Measurements from ENCODE around the gene ZBTB20. TPM values are rescaled to one million over a fixed set of nuclear protein-coding genes. Genes with fewer than 3 reads are reported as not detected.
"Not testable (repeated sequence)": the region's sequence is repeated elsewhere in the genome, so short reads cannot be mapped to it uniquely, and the experiment has no call there.

Gene ZBTB20
- polyA plus RNA-seq, 1 donor from 2014 or later: 4.8 TPM

DNA sequence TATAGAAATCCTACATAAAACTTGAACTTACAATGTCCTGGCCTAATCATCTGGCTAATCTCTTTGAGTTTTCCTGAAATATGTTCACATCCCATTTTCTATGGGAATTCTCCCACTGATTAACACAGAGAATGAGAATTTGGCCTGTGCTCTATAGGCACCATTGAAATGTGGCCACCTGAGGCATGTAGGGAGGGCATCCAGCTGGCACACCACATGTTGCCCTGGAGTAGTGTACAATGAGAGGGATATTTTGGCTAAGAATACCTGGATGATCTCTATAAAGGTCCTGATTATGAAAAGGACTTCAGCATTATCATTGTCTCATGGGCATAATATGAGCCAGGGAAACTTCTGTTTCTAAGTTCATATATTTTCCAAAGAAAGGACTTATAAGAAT, 324.0 kb downstream of the ZBTB20 start:
- H3K27ac ChIP-seq (ENCODE audit: low read length): no peak overlapping the region
- no peaks in the 10 kb centered on the region for H3F3A ChIP-seq (ENCODE audit: insufficient read depth, low read length, poor library complexity, severe bottlenecking)
- no peaks in the 10 kb centered on the region for H3K9me2 ChIP-seq (ENCODE audit: insufficient read depth, low read length)
- H2AFZ ChIP-seq (ENCODE audit: low read depth, low read length): no peak overlapping the region
- no peaks in the 10 kb centered on the region for H3K9me3 ChIP-seq (ENCODE audit: low read length)
- H3K4me3 ChIP-seq (ENCODE audit: low read length): no peak overlapping the region
- no peaks in the 10 kb centered on the region for H4K20me1 ChIP-seq (ENCODE audit: insufficient read depth)
- no peaks in the 10 kb centered on the region for H3K27me3 ChIP-seq (ENCODE audit: insufficient read depth, low read depth, low read length)
- TF ChIP-seq POLR2AphosphoS5 (IDR thresholded peaks at IDR 0.05) (no peak), TAF1 (IDR thresholded peaks at IDR 0.05; ENCODE audit: low read depth) (no peak), MXI1 (conservative IDR thresholded peaks at IDR 0.05; ENCODE audit: poor library complexity, severe bottlenecking) (no peak), SMC3 (conservative IDR thresholded peaks at IDR 0.05; ENCODE audit: poor library complexity) (no peak), RAD21 (conservative IDR thresholded peaks at IDR 0.05) (no peak), EZH2 (IDR thresholded peaks at IDR 0.05; ENCODE audit: borderline replicate concordance, insufficient read depth, low read length, poor library complexity, severe bottlenecking) (no peak), EP300 (conservative IDR thresholded peaks at IDR 0.05; ENCODE audit: poor library complexity, severe bottlenecking) (no peak)
- TF ChIP-seq, protein P1, sequence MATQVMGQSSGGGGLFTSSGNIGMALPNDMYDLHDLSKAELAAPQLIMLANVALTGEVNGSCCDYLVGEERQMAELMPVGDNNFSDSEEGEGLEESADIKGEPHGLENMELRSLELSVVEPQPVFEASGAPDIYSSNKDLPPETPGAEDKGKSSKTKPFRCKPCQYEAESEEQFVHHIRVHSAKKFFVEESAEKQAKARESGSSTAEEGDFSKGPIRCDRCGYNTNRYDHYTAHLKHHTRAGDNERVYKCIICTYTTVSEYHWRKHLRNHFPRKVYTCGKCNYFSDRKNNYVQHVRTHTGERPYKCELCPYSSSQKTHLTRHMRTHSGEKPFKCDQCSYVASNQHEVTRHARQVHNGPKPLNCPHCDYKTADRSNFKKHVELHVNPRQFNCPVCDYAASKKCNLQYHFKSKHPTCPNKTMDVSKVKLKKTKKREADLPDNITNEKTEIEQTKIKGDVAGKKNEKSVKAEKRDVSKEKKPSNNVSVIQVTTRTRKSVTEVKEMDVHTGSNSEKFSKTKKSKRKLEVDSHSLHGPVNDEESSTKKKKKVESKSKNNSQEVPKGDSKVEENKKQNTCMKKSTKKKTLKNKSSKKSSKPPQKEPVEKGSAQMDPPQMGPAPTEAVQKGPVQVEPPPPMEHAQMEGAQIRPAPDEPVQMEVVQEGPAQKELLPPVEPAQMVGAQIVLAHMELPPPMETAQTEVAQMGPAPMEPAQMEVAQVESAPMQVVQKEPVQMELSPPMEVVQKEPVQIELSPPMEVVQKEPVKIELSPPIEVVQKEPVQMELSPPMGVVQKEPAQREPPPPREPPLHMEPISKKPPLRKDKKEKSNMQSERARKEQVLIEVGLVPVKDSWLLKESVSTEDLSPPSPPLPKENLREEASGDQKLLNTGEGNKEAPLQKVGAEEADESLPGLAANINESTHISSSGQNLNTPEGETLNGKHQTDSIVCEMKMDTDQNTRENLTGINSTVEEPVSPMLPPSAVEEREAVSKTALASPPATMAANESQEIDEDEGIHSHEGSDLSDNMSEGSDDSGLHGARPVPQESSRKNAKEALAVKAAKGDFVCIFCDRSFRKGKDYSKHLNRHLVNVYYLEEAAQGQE (IDR thresholded peaks at IDR 0.05; ENCODE audit: borderline replicate concordance): no peak
- TF ChIP-seq, protein P2, sequence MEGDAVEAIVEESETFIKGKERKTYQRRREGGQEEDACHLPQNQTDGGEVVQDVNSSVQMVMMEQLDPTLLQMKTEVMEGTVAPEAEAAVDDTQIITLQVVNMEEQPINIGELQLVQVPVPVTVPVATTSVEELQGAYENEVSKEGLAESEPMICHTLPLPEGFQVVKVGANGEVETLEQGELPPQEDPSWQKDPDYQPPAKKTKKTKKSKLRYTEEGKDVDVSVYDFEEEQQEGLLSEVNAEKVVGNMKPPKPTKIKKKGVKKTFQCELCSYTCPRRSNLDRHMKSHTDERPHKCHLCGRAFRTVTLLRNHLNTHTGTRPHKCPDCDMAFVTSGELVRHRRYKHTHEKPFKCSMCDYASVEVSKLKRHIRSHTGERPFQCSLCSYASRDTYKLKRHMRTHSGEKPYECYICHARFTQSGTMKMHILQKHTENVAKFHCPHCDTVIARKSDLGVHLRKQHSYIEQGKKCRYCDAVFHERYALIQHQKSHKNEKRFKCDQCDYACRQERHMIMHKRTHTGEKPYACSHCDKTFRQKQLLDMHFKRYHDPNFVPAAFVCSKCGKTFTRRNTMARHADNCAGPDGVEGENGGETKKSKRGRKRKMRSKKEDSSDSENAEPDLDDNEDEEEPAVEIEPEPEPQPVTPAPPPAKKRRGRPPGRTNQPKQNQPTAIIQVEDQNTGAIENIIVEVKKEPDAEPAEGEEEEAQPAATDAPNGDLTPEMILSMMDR (IDR thresholded peaks at IDR 0.05; ENCODE audit: poor library complexity, severe bottlenecking): no peak
- no peaks in the 10 kb centered on the region for H3K79me2 ChIP-seq (replicated peaks; ENCODE audit: insufficient read depth, low read length)
- no peak overlapping the region for H3K4me2 ChIP-seq (ENCODE audit: low read length)
- no peaks in the 10 kb centered on the region for H3K36me3 ChIP-seq (ENCODE audit: insufficient read depth, low read length)
- no peak overlapping the region for H3K9ac ChIP-seq (ENCODE audit: low read length)

DNA sequence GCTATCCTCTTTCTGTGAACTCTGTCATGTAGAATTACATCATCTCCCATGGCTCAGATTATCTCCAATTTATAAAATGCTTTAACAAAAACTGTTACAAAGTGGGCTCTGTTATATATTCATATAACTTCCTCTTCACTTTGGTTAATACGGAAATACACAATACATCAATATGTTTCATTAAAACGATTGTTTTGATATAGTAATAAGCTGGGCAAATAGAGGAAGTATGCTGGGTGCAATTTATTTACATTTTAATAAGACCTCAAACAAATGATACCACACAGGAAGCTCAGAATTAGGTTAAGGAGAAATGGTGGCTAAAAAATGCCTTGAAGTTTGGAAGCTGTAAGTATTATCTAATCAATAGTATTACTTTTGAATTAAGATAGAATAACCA, 331.0 kb downstream of the ZBTB20 start:
- Histone ChIP-seq H3K9me2 (ENCODE audit: insufficient read depth, low read length) (no peaks in the 10 kb centered on the region), H3K79me2 (replicated peaks; ENCODE audit: insufficient read depth, low read length) (no peaks in the 10 kb centered on the region), H4K20me1 (ENCODE audit: insufficient read depth) (no peaks in the 10 kb centered on the region), H3K27me3 (ENCODE audit: insufficient read depth, low read depth, low read length) (no peaks in the 10 kb centered on the region), H3K9ac (ENCODE audit: low read length) (no peak overlapping the region), H2AFZ (ENCODE audit: low read depth, low read length) (no peak overlapping the region), H3F3A (ENCODE audit: insufficient read depth, low read length, poor library complexity, severe bottlenecking) (no peaks in the 10 kb centered on the region), H3K9me3 (ENCODE audit: low read length) (no peaks in the 10 kb centered on the region), H3K4me2 (ENCODE audit: low read length) (no peak overlapping the region), H3K36me3 (ENCODE audit: insufficient read depth, low read length) (no peaks in the 10 kb centered on the region), H3K27ac (ENCODE audit: low read length) (no peak overlapping the region), H3K4me3 (ENCODE audit: low read length) (no peak overlapping the region)
- TF ChIP-seq EP300 (conservative IDR thresholded peaks at IDR 0.05; ENCODE audit: poor library complexity, severe bottlenecking) (no peak), EZH2 (IDR thresholded peaks at IDR 0.05; ENCODE audit: borderline replicate concordance, insufficient read depth, low read length, poor library complexity, severe bottlenecking) (no peak), TAF1 (IDR thresholded peaks at IDR 0.05; ENCODE audit: low read depth) (no peak), SMC3 (conservative IDR thresholded peaks at IDR 0.05; ENCODE audit: poor library complexity) (no peak), POLR2AphosphoS5 (IDR thresholded peaks at IDR 0.05) (no peak), MXI1 (conservative IDR thresholded peaks at IDR 0.05; ENCODE audit: poor library complexity, severe bottlenecking) (no peak), RAD21 (conservative IDR thresholded peaks at IDR 0.05) (no peak)
- TF ChIP-seq, protein P2 (IDR thresholded peaks at IDR 0.05; ENCODE audit: poor library complexity, severe bottlenecking): no peak
- TF ChIP-seq, protein P1 (IDR thresholded peaks at IDR 0.05; ENCODE audit: borderline replicate concordance): no peak

DNA sequence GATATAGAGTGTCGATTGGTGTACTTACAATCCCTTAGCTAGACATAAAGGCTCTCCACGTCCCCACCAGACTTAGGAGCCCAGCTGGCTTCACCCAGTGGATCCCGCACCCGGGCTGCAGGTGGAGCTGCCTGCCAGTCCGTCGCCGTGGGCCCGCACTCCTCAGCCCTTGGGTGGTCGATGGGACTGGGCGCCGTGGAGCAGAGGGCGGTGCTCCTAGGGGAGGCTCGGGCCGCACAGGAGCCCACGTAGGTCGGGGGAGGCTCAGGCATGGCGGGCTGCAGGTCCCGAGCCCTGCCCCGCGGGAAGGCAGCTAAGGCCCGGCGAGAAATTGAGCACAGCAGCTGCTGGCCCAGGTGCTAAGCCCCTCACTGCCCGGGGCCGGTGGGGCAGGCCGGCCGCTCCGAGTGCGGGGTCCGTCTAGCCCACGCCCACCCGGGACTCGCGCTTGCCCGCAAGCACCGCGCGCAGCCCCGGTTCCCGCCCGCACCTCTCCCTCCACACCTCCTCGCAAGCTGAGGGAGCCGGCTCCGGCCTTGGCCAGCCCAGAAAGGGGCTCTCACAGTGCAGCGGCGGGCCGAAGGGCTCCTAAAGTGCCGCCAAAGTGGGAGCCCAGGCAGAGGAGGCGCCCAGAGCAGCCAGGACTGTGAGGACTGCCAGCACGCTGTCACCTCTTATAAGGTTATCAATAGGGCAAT, 334.4 kb downstream of the ZBTB20 start:
- not testable (repeated sequence) for H3K9me2 ChIP-seq (ENCODE audit: insufficient read depth, low read length); H3K9me3 ChIP-seq (ENCODE audit: low read length); H3K27ac ChIP-seq (ENCODE audit: low read length); H3K79me2 ChIP-seq (replicated peaks; ENCODE audit: insufficient read depth, low read length); H3K9ac ChIP-seq (ENCODE audit: low read length); H3K4me3 ChIP-seq (ENCODE audit: low read length); H3F3A ChIP-seq (ENCODE audit: insufficient read depth, low read length, poor library complexity, severe bottlenecking); H2AFZ ChIP-seq (ENCODE audit: low read depth, low read length); H3K36me3 ChIP-seq (ENCODE audit: insufficient read depth, low read length); H4K20me1 ChIP-seq (ENCODE audit: insufficient read depth); H3K4me2 ChIP-seq (ENCODE audit: low read length); H3K27me3 ChIP-seq (ENCODE audit: insufficient read depth, low read depth, low read length)

Measured in neural cell (in vitro differentiated cells).